HG03196 (cell line): ENCODE results near the gene TNS1.

Experiments
- ATAC-seq: cut with Tn5 transposase; IDR thresholded peaks from one replicate; pipeline ENCODE4 v1.9.1; 2021; ENCODE audit not compliant: unreplicated experiment

The TNS1 gene

DNA sequence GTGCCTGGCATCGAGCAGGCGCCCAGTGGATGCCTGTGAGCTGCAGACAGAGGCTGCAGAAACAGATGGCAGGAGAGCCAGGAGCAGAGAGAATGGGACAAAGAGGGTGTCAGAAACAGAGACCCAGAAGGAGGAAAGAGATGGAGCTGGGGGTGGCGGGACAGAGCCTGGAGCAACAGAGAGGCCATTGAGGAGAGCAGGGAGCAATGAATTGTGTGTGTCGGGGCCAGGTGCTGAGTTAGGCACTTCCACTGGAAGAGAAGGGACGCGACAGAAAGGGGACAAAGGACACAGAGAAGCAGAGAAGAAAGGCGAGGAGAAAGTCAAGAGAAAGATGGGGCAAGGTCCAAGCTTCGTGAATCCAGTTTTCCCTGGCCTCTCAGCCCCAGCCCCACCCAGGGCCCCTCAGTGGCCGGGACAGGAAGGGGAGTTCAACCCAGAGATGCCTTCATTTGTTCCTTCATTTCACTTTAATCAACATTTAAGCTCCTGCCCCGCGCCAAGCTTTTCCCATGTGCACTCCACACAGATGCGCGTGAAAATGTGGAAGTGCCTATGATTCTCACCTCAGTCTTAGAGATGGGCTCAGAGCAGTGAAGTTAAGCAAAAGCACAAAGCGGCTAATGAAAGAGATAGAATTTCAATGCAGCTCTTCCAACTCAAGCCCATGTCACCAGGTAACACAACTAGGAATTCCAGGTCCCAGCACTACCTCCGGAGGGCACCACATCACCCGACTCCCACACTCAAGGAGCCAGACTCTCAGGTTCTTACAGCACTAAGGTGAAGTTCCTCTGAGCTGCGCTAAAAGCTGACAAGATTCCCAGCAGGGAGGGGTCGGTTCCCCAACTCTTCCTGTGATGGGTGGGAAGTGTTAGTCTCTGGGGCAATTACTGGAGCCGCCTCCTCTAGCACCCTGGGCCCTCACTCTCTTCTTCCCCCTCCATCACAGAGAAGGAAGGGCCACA lies 55.1 kb downstream of the TNS1 start:
- no peak for ATAC-seq

- ATAC-seq = no peak
Measured at GRCh38 chr2:217946051-217946450, 56.7 kb downstream of the TNS1 start.

- no peak for ATAC-seq
Measured at GRCh38 chr2:217945530-217945929, 57.3 kb downstream of the TNS1 start.

DNA sequence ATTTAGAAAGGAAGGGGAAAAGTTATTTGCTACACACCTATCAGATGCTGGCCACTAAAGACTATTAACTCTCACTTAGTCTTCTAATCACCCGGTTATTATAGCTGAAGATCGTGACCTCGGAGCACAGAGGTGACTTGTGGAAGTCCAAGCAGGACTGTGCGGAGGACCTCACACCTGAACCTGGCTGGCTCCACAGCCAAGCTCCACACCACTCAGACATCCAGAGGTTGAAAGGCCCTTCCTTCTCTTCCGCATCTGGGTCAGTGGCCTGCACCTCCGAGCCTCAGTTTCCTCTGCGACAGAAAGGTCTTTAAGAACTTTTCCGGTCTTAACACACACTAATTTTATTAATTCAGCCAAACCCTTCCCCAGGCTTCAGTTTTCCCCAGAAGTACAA lies 57.9 kb downstream of the TNS1 start:
- no peak for ATAC-seq

- ATAC-seq = no peak
Measured at GRCh38 chr2:217944366-217944765, 58.4 kb downstream of the TNS1 start.

GRCh38 chr2:217943446-217944321 lies 59.1 kb downstream of the TNS1 start:
- ATAC-seq = no peak

- ATAC-seq = no peak
Measured at GRCh38 chr2:217942731-217943335, 60.0 kb downstream of the TNS1 start.

- ATAC-seq = no peak
Measured at GRCh38 chr2:217941886-217942728, 60.7 kb downstream of the TNS1 start.

GRCh38 chr2:217941339-217941738 lies 61.5 kb downstream of the TNS1 start:
- ATAC-seq = no peak

DNA sequence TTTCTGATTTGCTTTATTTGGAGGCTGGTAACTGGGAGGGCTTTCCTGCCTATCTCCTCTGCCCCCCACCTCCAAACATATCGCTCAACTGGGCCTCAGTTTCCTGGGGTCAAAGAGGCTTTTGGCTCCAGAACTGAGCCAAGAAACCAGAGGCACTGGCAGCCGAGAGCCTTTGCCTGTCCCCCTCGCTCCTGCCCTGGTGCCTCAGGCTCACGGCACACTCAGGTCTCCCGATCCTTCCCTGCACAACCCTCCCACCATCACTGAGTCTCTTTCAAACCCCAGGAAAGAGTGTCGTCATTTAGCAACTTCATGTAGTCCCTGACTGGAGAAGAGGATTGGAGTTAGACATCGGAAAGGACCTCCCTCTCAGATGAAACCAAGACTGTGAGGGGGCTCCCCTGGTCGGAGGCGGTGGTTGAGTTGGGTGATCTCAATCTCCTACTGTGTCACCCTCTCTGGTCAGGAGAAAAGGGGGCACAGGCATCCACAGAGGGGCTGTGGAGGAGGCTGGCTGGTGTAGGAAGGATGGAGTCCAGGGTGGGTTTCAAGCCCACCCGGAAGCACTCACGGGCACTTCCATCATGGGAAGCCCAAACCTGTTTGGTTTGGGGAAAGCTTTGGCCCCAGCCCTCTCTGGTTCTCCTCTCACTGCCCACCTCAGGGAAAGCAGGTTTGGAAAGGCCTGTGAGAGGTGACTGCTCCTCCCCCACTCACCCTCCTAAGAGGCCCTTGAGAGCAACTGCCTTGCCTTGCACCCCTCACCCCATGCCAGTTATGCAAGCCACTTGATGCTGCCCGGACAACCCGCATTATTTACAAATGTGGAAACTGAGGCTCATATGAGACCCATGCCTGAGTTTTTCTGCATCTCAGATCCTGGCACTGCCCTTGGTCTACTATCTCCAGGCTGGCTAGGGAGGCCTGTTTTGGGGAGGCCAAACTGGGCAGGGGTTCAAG lies 62.3 kb downstream of the TNS1 start:
- no peak for ATAC-seq

- ATAC-seq = no peak
Measured at GRCh38 chr2:217939629-217940245, 63.1 kb downstream of the TNS1 start.

GRCh38 chr2:217939220-217939619 lies 63.6 kb downstream of the TNS1 start:
- ATAC-seq = no peak

GRCh38 chr2:217938036-217938435 lies 64.8 kb downstream of the TNS1 start:
- no peak for ATAC-seq

GRCh38 chr2:217937446-217937845 lies 65.3 kb downstream of the TNS1 start:
- ATAC-seq = no peak

DNA sequence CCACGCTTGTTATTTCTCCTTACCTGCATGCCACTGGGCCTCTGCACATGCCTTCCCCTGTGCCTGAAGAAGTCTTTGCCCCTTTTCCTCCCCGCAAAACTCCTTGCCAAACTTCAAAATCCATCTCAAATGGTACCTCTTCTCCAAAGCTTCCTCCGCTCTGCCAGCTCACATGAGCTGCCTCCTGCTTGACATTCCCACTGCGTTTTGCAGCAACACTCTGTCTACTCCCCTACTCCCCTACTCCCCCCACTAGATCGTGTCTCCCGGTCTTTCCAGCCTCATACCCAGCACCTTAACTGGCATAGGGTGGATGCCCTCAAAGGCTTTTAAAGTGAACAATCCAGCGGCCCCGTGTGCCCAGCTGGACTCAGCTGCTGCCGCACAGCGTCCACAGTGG lies 65.8 kb downstream of the TNS1 start:
- ATAC-seq = no peak

GRCh38 chr2:217935901-217936684 lies 66.7 kb downstream of the TNS1 start:
- no peak for ATAC-seq

DNA sequence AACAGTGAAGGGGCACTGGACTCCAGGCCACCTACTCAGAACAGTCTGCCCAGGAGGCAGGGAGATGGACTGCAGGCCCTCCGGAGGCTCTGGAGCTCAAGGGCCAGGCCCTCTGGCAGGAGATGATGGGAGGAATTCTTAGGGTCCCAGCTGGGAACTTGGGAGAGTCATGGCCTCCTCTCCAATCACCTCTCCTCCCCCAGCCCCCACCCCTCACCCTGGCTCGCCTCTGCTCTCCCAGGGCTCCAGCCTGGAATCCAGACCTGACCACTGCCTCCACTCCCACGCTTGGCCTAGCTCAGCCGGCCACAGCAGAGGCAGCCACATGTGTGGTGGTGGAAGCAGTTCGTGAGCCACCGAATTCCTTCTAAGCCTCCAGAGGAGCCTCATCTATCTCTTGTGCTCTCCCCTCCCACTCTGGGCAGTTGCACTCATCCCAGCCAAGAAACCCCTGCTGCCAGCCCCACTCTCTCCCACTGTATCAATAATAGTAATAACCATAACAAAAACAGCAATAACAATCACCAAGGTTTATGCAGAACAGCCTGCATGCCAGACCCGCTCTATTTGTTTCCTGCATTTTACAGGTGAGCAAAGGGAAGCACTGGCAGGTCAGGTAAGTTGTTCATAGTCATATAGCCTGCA lies 67.4 kb downstream of the TNS1 start:
- no peak for ATAC-seq
